RWPE1 (cell line): Measurements from ENCODE around the gene RGS19.
A peak's percentile ranks its signal among the peaks of the same experiment; 100 is the strongest.

Source experiments
- CTCF ChIA-PET: fragments of 350-600 bp; sonication (Branson Sonifier 250); formaldehyde crosslinking; extraction: SDS; loops from one replicate; lab custom pipeline; 2021; lab: Yijun Ruan, JAX
- POLR2A ChIA-PET: fragments of 400-600 bp; formaldehyde crosslinking; extraction: SDS; loops from one replicate; lab custom pipeline; 2020; ENCODE audit warnings: antibody characterized with exemption; ENCODE audit not compliant: low non-redundant PET; lab: Yijun Ruan, JAX
- DNase-seq: peaks from one replicate; pipeline ENCODE4 v3.0.0; 2012; ENCODE audit warnings: low spot score
- H3K27ac ChIP-seq: fragments of 450-650 bp; 2 replicates; pipeline ENCODE4 v1.5.1; 2017
- CTCF ChIP-seq: fragments of 450-650 bp; conservative IDR thresholded peaks from 2 replicates; pipeline ENCODE4 v1.5.1; 2017; ENCODE audit warnings: low read depth, mild to moderate bottlenecking

Gene RGS19

GRCh38 chr20:64049060-64049877 is 30.0 kb downstream of the RGS19 start, which contains the start of gene SOX18:
Gene SOX18, minus strand, starts transcription at chr20:64049639. Its CDS starts 123 bp downstream, at chr20:64049516.
- no peak for TF ChIP-seq CTCF
- no peak within 1 kb of the TSS for H3K27ac ChIP-seq
- CTCF ChIA-PET = interaction anchor here (0.9 to 1.6 kb wide), 5 partner anchors 8 to 13 kb away, joined by 3 to 8 read pairs (median 4); partner anchors contain the start of gene TCEA2
- no peak for DNase-seq
- POLR2A ChIA-PET = no interaction called here

- TF ChIP-seq CTCF = no peak
- H3K27ac ChIP-seq = no peak overlapping the region
Observed at GRCh38 chr20:64048402-64049044, 30.8 kb downstream of the RGS19 start.

GRCh38 chr20:64047968-64048401 is 31.3 kb downstream of the RGS19 start:
- H3K27ac ChIP-seq = no peak overlapping the region
- DNase-seq = no peak
- TF ChIP-seq CTCF = no peak
- ChIA-PET POLR2A (no interaction called here), CTCF (interaction anchor here (0.7 to 1.7 kb wide), 6 partner anchors 9 to 97 kb away, joined by 3 to 9 read pairs (median 6); partner anchors contain the start of gene TCEA2)

More at GRCh38 chr20:64048402-64049044, 30.8 kb downstream of the RGS19 start:
- POLR2A ChIA-PET = no interaction called here
- no peak for DNase-seq
- CTCF ChIA-PET = interaction anchor here (0.7 to 1.6 kb wide), 6 partner anchors 9 to 97 kb away, joined by 3 to 8 read pairs (median 4); partner anchors contain the start of gene TCEA2

GRCh38 chr20:64047046-64047389 is 32.3 kb downstream of the RGS19 start:
- no peak for DNase-seq
- POLR2A ChIA-PET = no interaction called here
- H3K27ac ChIP-seq = no peak overlapping the region
- TF ChIP-seq CTCF = no peak
- CTCF ChIA-PET = interaction anchor here (0.7 to 1.7 kb wide), 4 partner anchors 8 to 36 kb away, joined by 3 to 9 read pairs (median 8); no protein-coding TSS in a partner anchor

GRCh38 chr20:64045346-64046011 is 33.8 kb downstream of the RGS19 start:
- DNase-seq = no peak
- no peak for TF ChIP-seq CTCF
- ChIA-PET CTCF (interaction anchor here (0.6 to 2.7 kb wide), 9 partner anchors 9 to 181 kb away, joined by 3 to 10 read pairs (median 4); partner anchors contain the start of gene TPD52L2), POLR2A (interaction anchor here (0.6 kb wide), 1 partner anchor 16 kb away, joined by 3 read pairs; no protein-coding TSS in a partner anchor)
- peak overlapping the region; percentile 78 for H3K27ac ChIP-seq
